ENCODE data around the gene XRCC4. TPM values are rescaled to one million over a fixed set of nuclear protein-coding genes. Genes with fewer than 3 reads are reported as not detected.

Gene XRCC4
- total RNA-seq, 1 donor from 2014 or later, result not detected

DNA sequence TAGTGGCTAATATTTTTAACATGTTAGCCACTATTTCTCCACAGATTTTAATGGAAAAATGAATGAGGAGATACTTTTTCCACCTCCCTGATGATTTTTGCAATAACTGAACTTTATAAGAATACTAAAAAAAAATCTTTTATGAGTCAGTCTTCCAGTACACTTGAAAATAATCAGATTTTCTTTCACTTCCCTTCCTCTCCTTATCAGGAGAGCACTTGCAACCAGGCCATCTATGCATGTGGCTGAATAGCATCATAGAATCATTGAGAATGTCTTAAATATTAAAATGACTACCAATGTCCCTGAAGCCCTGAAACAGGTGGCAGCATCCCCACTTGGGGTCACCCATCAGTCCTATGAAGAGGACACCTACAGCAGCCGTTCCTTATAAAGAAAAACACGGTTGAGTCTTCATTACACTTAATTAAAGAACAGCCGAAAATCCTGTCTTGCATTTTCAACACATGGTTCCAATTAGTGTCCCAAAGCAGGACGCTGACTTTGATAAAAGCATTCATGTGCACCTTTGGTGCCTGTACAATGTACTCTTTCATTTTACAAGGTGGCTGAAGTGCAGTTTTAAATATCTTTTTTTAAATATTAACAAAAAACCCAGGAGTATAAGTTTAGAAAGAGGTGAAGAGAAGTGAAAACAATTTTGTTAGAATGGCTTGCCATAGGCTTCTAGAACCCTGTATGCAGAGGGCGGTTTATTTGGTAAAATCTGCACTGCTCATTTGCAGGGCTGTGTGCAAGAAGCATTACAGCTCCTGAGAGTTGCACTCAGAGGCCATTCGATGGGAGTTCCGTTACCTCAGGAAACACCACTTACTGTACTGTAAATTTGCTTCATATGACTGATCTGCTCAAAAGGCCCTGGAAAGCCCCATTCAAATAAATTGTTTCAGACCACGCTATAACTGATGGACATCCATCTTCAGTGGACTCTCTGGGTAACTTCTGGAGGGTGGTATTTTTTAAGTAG, 287.3 kb downstream of the XRCC4 start:
- TF ChIP-seq, protein P1, sequence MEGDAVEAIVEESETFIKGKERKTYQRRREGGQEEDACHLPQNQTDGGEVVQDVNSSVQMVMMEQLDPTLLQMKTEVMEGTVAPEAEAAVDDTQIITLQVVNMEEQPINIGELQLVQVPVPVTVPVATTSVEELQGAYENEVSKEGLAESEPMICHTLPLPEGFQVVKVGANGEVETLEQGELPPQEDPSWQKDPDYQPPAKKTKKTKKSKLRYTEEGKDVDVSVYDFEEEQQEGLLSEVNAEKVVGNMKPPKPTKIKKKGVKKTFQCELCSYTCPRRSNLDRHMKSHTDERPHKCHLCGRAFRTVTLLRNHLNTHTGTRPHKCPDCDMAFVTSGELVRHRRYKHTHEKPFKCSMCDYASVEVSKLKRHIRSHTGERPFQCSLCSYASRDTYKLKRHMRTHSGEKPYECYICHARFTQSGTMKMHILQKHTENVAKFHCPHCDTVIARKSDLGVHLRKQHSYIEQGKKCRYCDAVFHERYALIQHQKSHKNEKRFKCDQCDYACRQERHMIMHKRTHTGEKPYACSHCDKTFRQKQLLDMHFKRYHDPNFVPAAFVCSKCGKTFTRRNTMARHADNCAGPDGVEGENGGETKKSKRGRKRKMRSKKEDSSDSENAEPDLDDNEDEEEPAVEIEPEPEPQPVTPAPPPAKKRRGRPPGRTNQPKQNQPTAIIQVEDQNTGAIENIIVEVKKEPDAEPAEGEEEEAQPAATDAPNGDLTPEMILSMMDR (IDR thresholded peaks at IDR 0.05), result no peak
- no peak for DNase-seq (ENCODE audit: low spot score in 2 of 2)
- no peak overlapping the region for H3K27ac ChIP-seq
- intact Hi-C loops (cut with DNase I), result no loop called here
- H3K9me3 ChIP-seq, result no peaks in the 10 kb centered on the region
- H3K27me3 ChIP-seq, result no peaks in the 10 kb centered on the region
- no peak overlapping the region for H3K4me3 ChIP-seq
- no peaks in the 10 kb centered on the region for H3K4me1 ChIP-seq
- no peaks in the 10 kb centered on the region for H3K36me3 ChIP-seq

DNA sequence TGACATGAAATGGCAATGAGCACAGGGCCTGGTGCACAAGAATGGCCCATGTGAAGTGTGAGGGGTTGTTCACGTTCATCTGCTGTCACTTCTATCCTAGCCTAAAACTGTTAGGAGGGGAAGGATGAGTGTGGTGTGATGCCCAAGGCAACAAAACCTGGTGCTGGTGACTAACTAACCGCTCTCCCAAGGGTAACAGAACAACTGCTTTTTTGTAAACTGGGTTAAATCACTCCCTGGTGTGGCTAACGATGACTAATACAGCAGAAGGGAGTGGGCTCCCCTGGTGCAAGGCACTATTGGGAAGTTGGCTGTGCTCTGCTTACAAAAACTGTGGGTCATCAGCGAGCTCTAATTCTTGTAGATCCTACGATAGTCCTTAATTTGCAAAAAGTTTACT, 291.0 kb downstream of the XRCC4 start:
- TF ChIP-seq, protein P1 (IDR thresholded peaks at IDR 0.05), result no peak
- Histone ChIP-seq H3K9me3 (no peaks in the 10 kb centered on the region), H3K36me3 (no peaks in the 10 kb centered on the region), H3K27ac (no peak overlapping the region), H3K27me3 (no peaks in the 10 kb centered on the region), H3K4me1 (no peaks in the 10 kb centered on the region), H3K4me3 (no peak overlapping the region)
- intact Hi-C loops (cut with DNase I), result no loop called here
- DNase-seq (ENCODE audit: low spot score in 2 of 2), result peak; percentile 14 to 67

DNA sequence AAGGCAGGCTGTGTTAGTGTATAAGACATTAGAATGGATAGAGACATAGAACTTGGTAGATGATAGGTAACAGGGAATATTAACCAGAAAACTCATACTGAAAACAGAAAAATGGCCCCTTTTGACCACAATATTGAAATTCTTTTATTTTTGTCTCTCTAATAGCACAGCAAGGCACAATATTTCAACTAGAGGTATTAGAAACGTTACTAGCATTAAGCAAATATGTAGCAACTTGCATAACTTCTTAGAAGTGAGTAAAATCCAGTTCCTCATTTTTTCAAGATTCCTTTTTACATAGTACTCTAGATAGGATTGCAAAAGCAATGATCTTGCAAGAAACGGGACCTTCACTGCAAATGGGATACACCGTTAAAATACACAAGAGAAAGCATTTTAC, 291.5 kb downstream of the XRCC4 start:
- no peak for DNase-seq (ENCODE audit: low spot score in 2 of 2)
- no peaks in the 10 kb centered on the region for H3K36me3 ChIP-seq
- TF ChIP-seq, protein P1 (IDR thresholded peaks at IDR 0.05), result no peak
- H3K4me1 ChIP-seq, result no peaks in the 10 kb centered on the region
- intact Hi-C loops (cut with DNase I), result no loop called here
- no peaks in the 10 kb centered on the region for H3K27me3 ChIP-seq
- no peak overlapping the region for H3K27ac ChIP-seq
- H3K4me3 ChIP-seq, result no peak overlapping the region
- H3K9me3 ChIP-seq, result no peaks in the 10 kb centered on the region

DNA sequence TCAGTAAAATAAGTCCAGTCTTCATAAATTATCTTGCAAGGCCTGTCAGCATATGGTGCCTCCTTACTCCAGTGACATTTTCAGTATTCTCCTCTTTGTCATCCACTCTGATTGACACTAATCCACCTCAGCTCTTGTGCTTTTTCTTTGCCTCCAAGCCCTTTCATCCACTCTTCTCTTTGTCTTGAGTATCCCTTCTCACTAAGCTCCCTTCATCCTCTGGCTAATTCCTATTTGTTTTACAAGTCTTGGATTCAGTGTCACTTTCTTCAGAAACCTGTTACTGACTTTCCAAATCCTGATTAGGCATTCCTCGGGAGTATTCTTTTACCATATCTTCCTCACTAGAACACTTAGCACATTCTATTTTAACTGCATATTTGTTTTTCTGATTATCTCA, 293.6 kb downstream of the XRCC4 start:
- intact Hi-C loops (cut with DNase I), result no loop called here
- Histone ChIP-seq H3K4me3 (no peak overlapping the region), H3K36me3 (no peaks in the 10 kb centered on the region), H3K27me3 (no peaks in the 10 kb centered on the region), H3K4me1 (peaks cover 0 to 4% of the 10 kb centered on the region in 2 donors), H3K9me3 (no peaks in the 10 kb centered on the region), H3K27ac (no peak overlapping the region)
- DNase-seq (ENCODE audit: low spot score in 2 of 2), result no peak
- TF ChIP-seq, protein P1 (IDR thresholded peaks at IDR 0.05), result no peak

DNA sequence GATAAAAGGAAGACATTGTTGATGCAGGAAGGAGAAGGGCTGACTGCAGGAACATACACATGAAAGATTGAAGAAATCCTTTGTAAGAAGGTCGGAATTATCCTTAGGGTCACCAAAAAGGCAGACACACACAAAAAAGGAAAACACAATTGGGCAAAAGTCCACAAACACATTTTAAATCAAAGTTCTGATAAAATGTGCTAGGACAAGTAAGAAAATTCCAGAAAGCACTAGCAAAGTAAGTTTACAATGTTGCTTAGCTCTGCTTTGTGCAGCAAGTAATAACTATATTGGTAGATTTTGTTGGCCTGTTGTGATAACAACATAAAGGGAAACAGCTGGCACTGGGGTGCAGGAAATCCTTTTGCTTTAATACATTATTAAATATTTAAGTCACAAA, 294.4 kb downstream of the XRCC4 start:
- Histone ChIP-seq H3K4me1 (peaks cover 0 to 4% of the 10 kb centered on the region in 2 donors), H3K36me3 (no peaks in the 10 kb centered on the region), H3K27ac (no peak overlapping the region), H3K4me3 (no peak overlapping the region), H3K27me3 (no peaks in the 10 kb centered on the region), H3K9me3 (no peaks in the 10 kb centered on the region)
- no peak for DNase-seq (ENCODE audit: low spot score in 2 of 2)
- TF ChIP-seq, protein P1 (IDR thresholded peaks at IDR 0.05), result no peak
- intact Hi-C loops (cut with DNase I), result no loop called here
